HepG2 (cell line): Measurements from ENCODE around the gene MEI1. TPM values are rescaled to one million over a fixed set of nuclear protein-coding genes. Genes with fewer than 3 reads are reported as not detected.

Experiments used
- ATF1 ChIP-seq: IDR thresholded peaks from 2 replicates; pipeline ENCODE4 v1.6.1; 2016; ENCODE audit warnings: mild to moderate bottlenecking, control low read depth
- HINFP ChIP-seq: sonication (generic); formaldehyde crosslinking; IDR thresholded peaks from 2 replicates; pipeline ENCODE4 v1.4.0; 2020; ENCODE audit warnings: low read depth, mild to moderate bottlenecking, missing genetic modification reagents
- JUN ChIP-seq: sonication (generic); formaldehyde crosslinking; IDR thresholded peaks from 2 replicates; pipeline ENCODE4 v1.4.0; 2020; ENCODE audit warnings: mild to moderate bottlenecking, missing genetic modification reagents
- NFIB ChIP-seq: sonication (generic); formaldehyde crosslinking; IDR thresholded peaks from 2 replicates; pipeline ENCODE4 v1.9.0; 2021; ENCODE audit warnings: missing genetic modification reagents, mild to moderate bottlenecking, borderline replicate concordance
- PRDM4 ChIP-seq: sonication (generic); formaldehyde crosslinking; IDR thresholded peaks from 2 replicates; pipeline ENCODE4 v1.9.0; 2021; ENCODE audit warnings: missing genetic modification reagents, borderline replicate concordance
- RCOR2 ChIP-seq: IDR thresholded peaks from 2 replicates; pipeline ENCODE4 v1.6.1; 2016; ENCODE audit warnings: missing biosample characterization, missing genetic modification reagents
- SALL1 ChIP-seq: sonication (generic); formaldehyde crosslinking; IDR thresholded peaks from 2 replicates; pipeline ENCODE4 v1.8.0; 2022; ENCODE audit warnings: mild to moderate bottlenecking, missing genetic modification reagents
- SRSF1 ChIP-seq: fragments of 200-400 bp; formaldehyde crosslinking; optimal IDR thresholded peaks from 2 replicates; pipeline ENCODE3; 2017; ENCODE audit warnings: mild to moderate bottlenecking, low read depth, low read length, moderate library complexity
- ZBTB7B ChIP-seq: sonication (generic); formaldehyde crosslinking; IDR thresholded peaks from 2 replicates; pipeline ENCODE4 v1.4.0; 2020; ENCODE audit warnings: missing genetic modification reagents
- ZC3H4 ChIP-seq: sonication (generic); formaldehyde crosslinking; IDR thresholded peaks from 2 replicates; pipeline ENCODE4 v1.4.0; 2020; ENCODE audit warnings: missing genetic modification reagents, borderline replicate concordance
- ZFP91 ChIP-seq: sonication (generic); formaldehyde crosslinking; IDR thresholded peaks from 2 replicates; pipeline ENCODE4 v1.9.0; 2022; ENCODE audit warnings: missing genetic modification reagents, mild to moderate bottlenecking, borderline replicate concordance
- ZNF230 ChIP-seq: sonication (generic); formaldehyde crosslinking; IDR thresholded peaks from 2 replicates; pipeline ENCODE4 v1.4.0; 2020; ENCODE audit warnings: mild to moderate bottlenecking, missing genetic modification reagents
- ZNF335 ChIP-seq: sonication (generic); formaldehyde crosslinking; IDR thresholded peaks from 2 replicates; pipeline ENCODE4 v1.4.0; 2020; ENCODE audit warnings: missing genetic modification reagents
- ZNF34 ChIP-seq: sonication (generic); formaldehyde crosslinking; IDR thresholded peaks from 2 replicates; pipeline ENCODE4 v1.4.0; 2020; ENCODE audit warnings: mild to moderate bottlenecking, missing genetic modification reagents, borderline replicate concordance
- ZNF609 ChIP-seq: sonication (generic); formaldehyde crosslinking; IDR thresholded peaks from 2 replicates; pipeline ENCODE4 v1.4.0; 2020; ENCODE audit warnings: mild to moderate bottlenecking, missing genetic modification reagents, borderline replicate concordance
- polyA plus RNA-seq, 8 experiments: library from polyadenylated mRNA; depleted of rRNA in 3 of 8; stranded (reverse) in 7 of 8; unstranded in 1 of 8; fragments of >200 nt; fragmentation: Illumina TruSeq in 4 of 8; extraction: Trizol in 4 of 8; gene quantifications; 2 replicates each; pipeline versions ENCODE4 v1.2.1 to v1.2.3, GENCODE V29; 2011 to 2016; ENCODE audit warnings: low read depth in 4 of 8, missing spikeins in 1 of 8, mixed read lengths in 1 of 8; ENCODE audit not compliant: insufficient read depth in 1 of 8
- total RNA-seq, 5 experiments: library from RNA; depleted of rRNA; stranded (reverse); fragments of >200 nt; fragmentation: Illumina TruSeq; extraction: Trizol; gene quantifications; 2 replicates each; pipeline ENCODE4 v1.2.3, GENCODE V29; 2016; ENCODE audit warnings: low read depth in 1 of 5
- TF ChIP-seq, protein P1 (sequence below): fragments of 450-650 bp; IDR thresholded peaks from 2 replicates; pipeline ENCODE4 v1.6.1; 2016
- TF ChIP-seq, protein P2 (sequence below): sonication (generic); formaldehyde crosslinking; IDR thresholded peaks from 2 replicates; pipeline ENCODE4 v1.4.0; 2020; ENCODE audit warnings: missing genetic modification reagents

The MEI1 gene
- total and polyA plus RNA-seq, 2 of the 13 experiments (the other 11 are each of a cell fraction or from before 2014, with no cell fraction given), result 0.75 to 1.9 TPM

- TF ChIP-seq, protein P1, sequence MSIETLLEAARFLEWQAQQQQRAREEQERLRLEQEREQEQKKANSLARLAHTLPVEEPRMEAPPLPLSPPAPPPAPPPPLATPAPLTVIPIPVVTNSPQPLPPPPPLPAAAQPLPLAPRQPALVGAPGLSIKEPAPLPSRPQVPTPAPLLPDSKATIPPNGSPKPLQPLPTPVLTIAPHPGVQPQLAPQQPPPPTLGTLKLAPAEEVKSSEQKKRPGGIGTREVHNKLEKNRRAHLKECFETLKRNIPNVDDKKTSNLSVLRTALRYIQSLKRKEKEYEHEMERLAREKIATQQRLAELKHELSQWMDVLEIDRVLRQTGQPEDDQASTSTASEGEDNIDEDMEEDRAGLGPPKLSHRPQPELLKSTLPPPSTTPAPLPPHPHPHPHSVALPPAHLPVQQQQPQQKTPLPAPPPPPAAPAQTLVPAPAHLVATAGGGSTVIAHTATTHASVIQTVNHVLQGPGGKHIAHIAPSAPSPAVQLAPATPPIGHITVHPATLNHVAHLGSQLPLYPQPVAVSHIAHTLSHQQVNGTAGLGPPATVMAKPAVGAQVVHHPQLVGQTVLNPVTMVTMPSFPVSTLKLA, result no peak
- TF ChIP-seq ZNF609, result no peak
- TF ChIP-seq ATF1 (CRISPR knock-in tag), result no peak
- TF ChIP-seq HINFP (CRISPR knock-in tag), result no peak
- TF ChIP-seq SRSF1, result no peak
- no peak for TF ChIP-seq ZNF230 (CRISPR knock-in tag)
- TF ChIP-seq, protein P2, sequence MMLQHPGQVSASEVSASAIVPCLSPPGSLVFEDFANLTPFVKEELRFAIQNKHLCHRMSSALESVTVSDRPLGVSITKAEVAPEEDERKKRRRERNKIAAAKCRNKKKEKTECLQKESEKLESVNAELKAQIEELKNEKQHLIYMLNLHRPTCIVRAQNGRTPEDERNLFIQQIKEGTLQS, result no peak
- no peak for TF ChIP-seq JUN (CRISPR knock-in tag)
- no peak for TF ChIP-seq ZNF34 (CRISPR knock-in tag)
- TF ChIP-seq ZNF335 (CRISPR knock-in tag), result no peak
- no peak for TF ChIP-seq ZC3H4
- no peak for TF ChIP-seq RCOR2 (CRISPR knock-in tag)
- TF ChIP-seq PRDM4 (CRISPR knock-in tag), result no peak
- TF ChIP-seq NFIB (CRISPR knock-in tag), result no peak
- TF ChIP-seq ZBTB7B, result peak; percentile 72; the same call in 1 of the 2 replicates
- peak; percentile 54 for TF ChIP-seq SALL1 (CRISPR knock-in tag)
- TF ChIP-seq ZFP91 (CRISPR knock-in tag), result peak; percentile 74; the same call in 1 of the 2 replicates
These were observed 2.1 kb upstream of the MEI1 start (continued) for GRCh38 chr22:41697126-41697775.
